Measurements from ENCODE around the gene RNU11. TPM values are rescaled to one million over a fixed set of nuclear protein-coding genes. Genes with fewer than 3 reads are reported as not detected.

The RNU11 gene
- total RNA-seq (2021), result not detected in 2 replicates
- percentile 99 among the genes with signal in this experiment for Bru-seq, nascent RNA
- percentile 95 among the genes with signal in this experiment for BruChase-seq, experiment 1, labeled RNA remaining after a 2-hour chase
- percentile 89 among the genes with signal in this experiment for BruChase-seq, experiment 2, labeled RNA remaining after a 6-hour chase
- long read RNA-seq, result 0 reads

- TSS peak; percentile 100 for BruUV-seq (replicated peaks)
- POLR2A ChIA-PET (ENCODE audit: low non-redundant PET), result interaction anchor here (0.6 to 1.2 kb wide), 6 partner anchors 35 to 1212 kb away, joined by 3 to 16 read pairs (median 8); partner anchors contain the start of gene YTHDF2
- no peak for TF ChIP-seq EZH2 (IDR thresholded peaks at IDR 0.05; ENCODE audit: borderline replicate concordance, low read depth, low read length, poor library complexity, severe bottlenecking)
- TF ChIP-seq, protein P1, sequence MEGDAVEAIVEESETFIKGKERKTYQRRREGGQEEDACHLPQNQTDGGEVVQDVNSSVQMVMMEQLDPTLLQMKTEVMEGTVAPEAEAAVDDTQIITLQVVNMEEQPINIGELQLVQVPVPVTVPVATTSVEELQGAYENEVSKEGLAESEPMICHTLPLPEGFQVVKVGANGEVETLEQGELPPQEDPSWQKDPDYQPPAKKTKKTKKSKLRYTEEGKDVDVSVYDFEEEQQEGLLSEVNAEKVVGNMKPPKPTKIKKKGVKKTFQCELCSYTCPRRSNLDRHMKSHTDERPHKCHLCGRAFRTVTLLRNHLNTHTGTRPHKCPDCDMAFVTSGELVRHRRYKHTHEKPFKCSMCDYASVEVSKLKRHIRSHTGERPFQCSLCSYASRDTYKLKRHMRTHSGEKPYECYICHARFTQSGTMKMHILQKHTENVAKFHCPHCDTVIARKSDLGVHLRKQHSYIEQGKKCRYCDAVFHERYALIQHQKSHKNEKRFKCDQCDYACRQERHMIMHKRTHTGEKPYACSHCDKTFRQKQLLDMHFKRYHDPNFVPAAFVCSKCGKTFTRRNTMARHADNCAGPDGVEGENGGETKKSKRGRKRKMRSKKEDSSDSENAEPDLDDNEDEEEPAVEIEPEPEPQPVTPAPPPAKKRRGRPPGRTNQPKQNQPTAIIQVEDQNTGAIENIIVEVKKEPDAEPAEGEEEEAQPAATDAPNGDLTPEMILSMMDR (conservative IDR thresholded peaks at IDR 0.05; ENCODE audit: low read depth, low read length), result no peak; the same call in 1 of the 2 replicates
- Histone ChIP-seq H3K36me3 (ENCODE audit: insufficient read depth, low read length, poor library complexity, severe bottlenecking) (no peaks in the 10 kb centered on the region), H3K27me3 (replicated peaks; ENCODE audit: insufficient read depth, low read depth, low read length, poor library complexity) (no peaks in the 10 kb centered on the region), H3K9me3 (ENCODE audit: low read depth, low read length, poor library complexity, severe bottlenecking) (no peaks in the 10 kb centered on the region), H3K4me3 (ENCODE audit: low read depth, low read length, poor library complexity, severe bottlenecking) (peak within 1 kb of the TSS; percentile 40), H3K4me1 (ENCODE audit: insufficient read depth, low read length, poor library complexity, severe bottlenecking) (peaks cover 9% of the 10 kb centered on the region), H3K27ac (ENCODE audit: low read depth, low read length, poor library complexity, severe bottlenecking) (peak within 1 kb of the TSS; percentile 100)
- intact Hi-C loops (cut with micrococcal nuclease; ENCODE audit: unreplicated experiment), result loop anchor here (2.0 kb wide), 1 partner anchor 88 kb away; the partner anchor contains the start of gene YTHDF2
- peak; percentile 98 for DNase-seq (ENCODE audit: low spot score)
- CTCF ChIA-PET, result interaction anchor here (0.6 to 1.2 kb wide), 2 partner anchors 16 to 88 kb away, joined by 4 to 6 read pairs; partner anchors contain the start of gene YTHDF2
Measured at GRCh38 chr1:28648474-28649198, at the start of gene RNU11. RNU11 (plus strand) TSS chr1:28648600.

DNA sequence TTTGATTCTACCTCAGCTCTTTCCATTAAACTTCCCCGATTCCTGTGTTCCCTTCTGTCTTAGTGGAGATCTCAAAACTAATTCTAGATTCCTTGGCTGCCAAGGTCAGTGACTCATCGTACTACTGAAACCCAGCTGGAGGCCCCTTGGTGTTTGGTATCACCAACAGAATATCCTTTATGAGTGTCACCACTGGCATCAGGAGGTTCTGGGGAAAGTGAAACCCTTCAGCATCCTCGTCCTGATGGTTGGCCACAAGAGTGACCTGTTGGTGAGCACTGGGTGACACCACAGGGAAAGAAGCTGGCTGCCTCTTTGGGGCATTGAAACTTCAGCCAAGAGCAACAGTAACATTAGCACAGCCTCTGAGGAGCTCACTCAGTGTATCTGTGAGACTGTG lies 46.7 kb upstream of the RNU11 start:
- ChIA-PET POLR2A (ENCODE audit: low non-redundant PET) (no interaction called here), CTCF (no interaction called here)
- no peaks in the 10 kb centered on the region for H3K9me3 ChIP-seq (ENCODE audit: low read depth, low read length, poor library complexity, severe bottlenecking)
- no peaks in the 10 kb centered on the region for H3K36me3 ChIP-seq (ENCODE audit: insufficient read depth, low read length, poor library complexity, severe bottlenecking)
- no TSS peak for BruUV-seq (replicated peaks)
- H3K4me3 ChIP-seq (ENCODE audit: low read depth, low read length, poor library complexity, severe bottlenecking), result no peak overlapping the region
- intact Hi-C loops (cut with micrococcal nuclease; ENCODE audit: unreplicated experiment), result loop anchor here (2.0 to 5.0 kb wide), 3 partner anchors 189 to 353 kb away; no protein-coding TSS in a partner anchor
- H3K27me3 ChIP-seq (replicated peaks; ENCODE audit: insufficient read depth, low read depth, low read length, poor library complexity), result no peaks in the 10 kb centered on the region
- H3K27ac ChIP-seq (ENCODE audit: low read depth, low read length, poor library complexity, severe bottlenecking), result no peak overlapping the region
- no peak for TF ChIP-seq EZH2 (IDR thresholded peaks at IDR 0.05; ENCODE audit: borderline replicate concordance, low read depth, low read length, poor library complexity, severe bottlenecking)
- TF ChIP-seq, protein P1 (conservative IDR thresholded peaks at IDR 0.05; ENCODE audit: low read depth, low read length), result no peak
- DNase-seq (ENCODE audit: low spot score), result peak; percentile 71
- H3K4me1 ChIP-seq (ENCODE audit: insufficient read depth, low read length, poor library complexity, severe bottlenecking), result peaks cover 6% of the 10 kb centered on the region

DNA sequence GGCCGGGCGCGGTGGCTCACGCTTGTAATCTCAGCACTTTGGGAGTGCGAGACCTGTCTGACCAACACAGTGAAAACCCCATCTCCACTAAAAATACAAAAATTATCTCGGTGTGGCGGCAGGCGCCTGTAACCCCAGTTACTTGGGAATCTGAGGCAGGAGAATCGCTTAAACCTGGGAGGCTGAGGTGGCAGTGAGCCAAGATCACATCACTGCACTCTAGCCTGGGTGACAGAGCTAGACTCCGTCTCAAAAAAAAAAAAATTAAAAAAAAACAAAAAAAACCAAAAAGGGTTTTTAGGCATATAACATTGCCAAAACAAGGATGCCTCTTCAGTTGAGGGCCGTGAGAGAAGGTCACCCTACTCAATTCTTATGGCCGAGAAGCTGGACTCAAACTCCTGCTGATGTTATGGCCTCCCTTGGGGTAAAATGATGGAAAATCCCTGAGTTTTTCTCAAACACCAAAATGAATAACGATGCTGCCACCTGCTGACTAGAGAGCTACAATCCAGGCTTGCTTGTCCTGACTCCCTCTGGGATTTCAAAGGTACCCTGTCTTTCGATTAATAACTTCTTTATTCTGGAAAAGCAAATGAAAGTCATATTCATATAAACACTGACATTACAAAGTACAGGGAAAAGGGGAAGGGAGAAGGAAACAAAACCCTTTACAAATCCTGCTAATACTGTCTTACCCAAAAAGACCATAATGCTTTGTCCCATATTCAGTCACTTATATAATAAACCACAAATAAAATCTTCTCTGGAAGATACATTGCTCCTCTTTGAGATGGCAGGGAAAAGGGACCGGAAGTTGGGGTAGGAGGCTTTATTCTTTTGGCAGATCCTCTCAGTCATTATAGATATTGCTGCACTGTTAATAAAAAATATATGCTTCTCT lies 45.6 kb upstream of the RNU11 start:
- DNase-seq (ENCODE audit: low spot score), result peak; percentile 89
- Histone ChIP-seq H3K4me3 (ENCODE audit: low read depth, low read length, poor library complexity, severe bottlenecking) (no peak overlapping the region), H3K9me3 (ENCODE audit: low read depth, low read length, poor library complexity, severe bottlenecking) (no peaks in the 10 kb centered on the region), H3K27me3 (replicated peaks; ENCODE audit: insufficient read depth, low read depth, low read length, poor library complexity) (no peaks in the 10 kb centered on the region), H3K4me1 (ENCODE audit: insufficient read depth, low read length, poor library complexity, severe bottlenecking) (peaks cover 6% of the 10 kb centered on the region), H3K36me3 (ENCODE audit: insufficient read depth, low read length, poor library complexity, severe bottlenecking) (no peaks in the 10 kb centered on the region), H3K27ac (ENCODE audit: low read depth, low read length, poor library complexity, severe bottlenecking) (no peak overlapping the region)
- no TSS peak for BruUV-seq (replicated peaks)
- TF ChIP-seq EZH2 (IDR thresholded peaks at IDR 0.05; ENCODE audit: borderline replicate concordance, low read depth, low read length, poor library complexity, severe bottlenecking), result no peak
- TF ChIP-seq, protein P1 (conservative IDR thresholded peaks at IDR 0.05; ENCODE audit: low read depth, low read length), result peak; percentile 87
- POLR2A ChIA-PET (ENCODE audit: low non-redundant PET), result interaction anchor here (0.6 kb wide), 1 partner anchor 12 kb away, joined by 21 read pairs; no protein-coding TSS in a partner anchor
- intact Hi-C loops (cut with micrococcal nuclease; ENCODE audit: unreplicated experiment), result loop anchor here (1.0 to 5.0 kb wide), 4 partner anchors 85 to 354 kb away; no protein-coding TSS in a partner anchor
- CTCF ChIA-PET, result interaction anchor here (0.6 to 2.1 kb wide), 13 partner anchors 13 to 385 kb away, joined by 3 to 22 read pairs (median 4); no protein-coding TSS in a partner anchor

Measured in A673 (cell line).